ENCODE results near the gene PTTG1IP2. TPM values are rescaled to one million over a fixed set of nuclear protein-coding genes. Genes with fewer than 3 reads are reported as not detected.

Gene PTTG1IP2
- total RNA-seq, 3 donors from 2014 or later: not detected

DNA sequence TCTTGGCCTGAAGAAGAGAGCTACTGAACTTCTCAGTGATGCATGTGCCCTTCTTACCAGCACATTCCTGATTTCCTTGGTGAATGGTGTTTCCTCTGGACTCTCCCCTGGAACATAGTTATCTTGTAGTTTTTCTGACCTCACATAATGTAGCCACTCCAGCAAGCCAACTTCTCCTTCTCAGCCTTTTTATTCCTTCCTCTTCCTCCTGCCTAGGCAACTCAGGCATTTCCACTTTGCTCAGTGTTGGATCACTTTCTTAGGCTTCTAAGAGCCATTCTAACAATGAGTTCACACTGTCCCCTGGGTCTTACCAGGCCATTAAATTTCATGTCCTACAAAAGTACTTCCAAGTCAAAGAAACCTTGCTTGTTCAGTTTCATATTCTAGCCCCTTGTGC is 3.6 kb upstream of the PTTG1IP2 start:
- no peak overlapping the region for H3K4me3 ChIP-seq
- ATAC-seq (no peak), DNase-seq (no peak)
- no peaks in the 10 kb centered on the region for H3K9me3 ChIP-seq
- peaks cover 11% of the 10 kb centered on the region for H3K4me1 ChIP-seq (ENCODE audit: low read depth)
- TF ChIP-seq, protein P1, sequence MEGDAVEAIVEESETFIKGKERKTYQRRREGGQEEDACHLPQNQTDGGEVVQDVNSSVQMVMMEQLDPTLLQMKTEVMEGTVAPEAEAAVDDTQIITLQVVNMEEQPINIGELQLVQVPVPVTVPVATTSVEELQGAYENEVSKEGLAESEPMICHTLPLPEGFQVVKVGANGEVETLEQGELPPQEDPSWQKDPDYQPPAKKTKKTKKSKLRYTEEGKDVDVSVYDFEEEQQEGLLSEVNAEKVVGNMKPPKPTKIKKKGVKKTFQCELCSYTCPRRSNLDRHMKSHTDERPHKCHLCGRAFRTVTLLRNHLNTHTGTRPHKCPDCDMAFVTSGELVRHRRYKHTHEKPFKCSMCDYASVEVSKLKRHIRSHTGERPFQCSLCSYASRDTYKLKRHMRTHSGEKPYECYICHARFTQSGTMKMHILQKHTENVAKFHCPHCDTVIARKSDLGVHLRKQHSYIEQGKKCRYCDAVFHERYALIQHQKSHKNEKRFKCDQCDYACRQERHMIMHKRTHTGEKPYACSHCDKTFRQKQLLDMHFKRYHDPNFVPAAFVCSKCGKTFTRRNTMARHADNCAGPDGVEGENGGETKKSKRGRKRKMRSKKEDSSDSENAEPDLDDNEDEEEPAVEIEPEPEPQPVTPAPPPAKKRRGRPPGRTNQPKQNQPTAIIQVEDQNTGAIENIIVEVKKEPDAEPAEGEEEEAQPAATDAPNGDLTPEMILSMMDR (IDR thresholded peaks at IDR 0.05): no peak
- intact Hi-C loops (cut with DNase I, micrococcal nuclease): no loop called here
- H3K36me3 ChIP-seq (ENCODE audit: low read depth): no peaks in the 10 kb centered on the region

DNA sequence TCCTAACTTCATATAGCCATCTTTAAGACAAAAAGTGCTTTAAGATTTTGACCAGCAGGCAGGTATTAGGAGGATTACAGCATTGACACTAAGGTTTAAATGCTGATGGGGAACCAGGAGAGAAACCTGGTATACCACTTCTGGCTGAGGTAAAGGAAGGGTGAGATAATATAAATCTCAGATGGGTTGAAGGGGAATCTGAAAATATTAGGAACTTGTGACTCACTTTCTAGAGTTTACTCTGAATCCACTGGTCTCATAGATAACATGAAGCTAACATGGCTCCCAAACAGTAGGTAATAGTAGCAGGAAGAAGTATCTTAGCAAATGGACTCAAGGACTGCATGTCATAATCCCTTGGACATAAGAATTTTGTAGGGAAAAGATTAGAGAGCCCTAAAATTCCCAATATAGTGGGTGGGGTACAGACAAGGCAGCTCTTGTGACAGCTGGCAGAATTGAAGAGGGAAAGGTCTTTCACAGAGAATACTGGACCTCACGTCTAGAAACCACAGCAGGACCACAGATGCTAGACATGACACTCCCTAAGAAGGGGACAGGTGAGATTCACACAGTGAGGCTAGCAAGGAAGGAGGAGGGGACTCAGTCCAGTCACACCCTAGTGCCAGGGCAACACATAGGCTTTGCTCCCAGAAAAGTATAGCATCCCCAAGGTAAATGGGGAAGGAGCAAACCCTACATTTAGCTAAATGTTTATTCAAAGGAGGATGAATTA is 3.5 kb downstream of the PTTG1IP2 start:
- ATAC-seq (no peak), DNase-seq (no peak)
- Histone ChIP-seq H3K36me3 (ENCODE audit: low read depth) (no peaks in the 10 kb centered on the region), H3K4me3 (no peak overlapping the region), H3K9me3 (no peaks in the 10 kb centered on the region), H3K4me1 (ENCODE audit: low read depth) (no peaks in the 10 kb centered on the region)
- intact Hi-C loops (cut with DNase I, micrococcal nuclease): no loop called here
- TF ChIP-seq, protein P1 (IDR thresholded peaks at IDR 0.05): no peak

DNA sequence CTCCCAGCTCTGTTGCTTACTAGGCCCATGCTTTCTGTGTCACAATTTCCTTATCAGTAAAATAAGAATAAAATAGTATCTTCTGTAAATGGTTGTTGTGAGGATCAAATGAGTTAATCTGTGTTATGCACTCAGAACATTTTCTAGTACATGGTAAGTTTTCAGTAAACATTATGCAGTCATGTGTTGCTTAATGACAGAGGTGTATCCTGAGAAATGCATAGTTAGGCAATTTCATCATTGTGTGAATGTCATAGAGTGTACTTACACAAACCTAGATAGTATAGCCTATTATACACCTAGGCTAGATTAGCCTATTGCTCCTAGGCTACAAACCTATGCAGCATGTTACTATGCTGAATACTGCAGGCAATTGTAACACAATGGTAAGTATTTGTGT is 4.4 kb downstream of the PTTG1IP2 start:
- no peaks in the 10 kb centered on the region for H3K9me3 ChIP-seq
- TF ChIP-seq, protein P1 (IDR thresholded peaks at IDR 0.05): no peak
- DNase-seq: no peak

DNA sequence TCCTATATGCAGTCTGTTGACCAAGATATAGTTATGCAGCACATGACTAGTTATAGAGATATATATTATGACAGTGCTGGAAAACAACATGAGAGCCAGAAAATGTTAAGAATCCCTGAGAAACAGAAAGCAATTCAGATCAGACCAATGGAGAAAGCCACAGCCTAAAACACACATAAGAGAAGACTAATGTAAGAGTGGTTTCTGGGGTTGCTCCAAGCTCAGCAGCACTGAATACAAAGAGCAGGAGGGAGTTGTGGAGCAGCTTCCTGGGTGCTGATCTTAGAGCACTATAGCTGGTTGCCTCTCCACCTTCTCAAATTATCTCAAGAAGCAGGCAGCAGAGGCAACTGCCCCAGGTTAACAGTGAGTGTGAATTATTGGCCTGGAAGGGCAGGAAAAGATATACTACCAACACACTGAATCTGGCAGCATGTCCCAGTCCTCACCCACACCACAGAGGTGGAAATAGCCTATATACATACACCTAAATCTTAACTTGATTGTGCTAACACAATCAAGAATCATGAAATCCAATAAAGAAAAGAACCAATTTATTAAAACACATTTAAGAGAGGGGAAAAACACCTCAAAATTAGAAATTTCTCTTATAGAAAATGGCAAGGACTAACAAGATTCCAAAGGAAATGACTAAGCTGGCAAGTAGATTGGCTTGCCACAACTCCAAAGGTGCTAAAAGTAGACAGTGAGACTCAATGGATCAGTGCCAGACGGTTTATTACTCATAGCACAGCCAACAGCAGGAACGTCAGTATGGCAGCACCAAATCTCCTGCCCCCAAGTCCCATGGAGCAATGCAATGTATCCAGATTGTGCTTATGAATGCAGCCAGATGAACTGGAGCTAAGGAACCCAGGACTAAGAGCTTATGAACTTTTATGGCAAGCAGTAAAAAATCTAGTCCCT is 5.1 kb downstream of the PTTG1IP2 start:
- no peaks in the 10 kb centered on the region for H3K4me1 ChIP-seq (ENCODE audit: low read depth)
- TF ChIP-seq, protein P1 (IDR thresholded peaks at IDR 0.05): no peak
- DNase-seq (peak in 1 of 3 donors; percentile 14), ATAC-seq (peak; percentile 65)
- no peaks in the 10 kb centered on the region for H3K36me3 ChIP-seq (ENCODE audit: low read depth)
- no peak overlapping the region for H3K4me3 ChIP-seq
- no peaks in the 10 kb centered on the region for H3K9me3 ChIP-seq
- intact Hi-C loops (cut with DNase I, micrococcal nuclease): no loop called here

More for the DNA sequence above, 4.4 kb downstream of the PTTG1IP2 start:
- Histone ChIP-seq H3K4me1 (ENCODE audit: low read depth) (no peaks in the 10 kb centered on the region), H3K36me3 (ENCODE audit: low read depth) (no peaks in the 10 kb centered on the region), H3K4me3 (no peak overlapping the region)
- peak; percentile 79 for ATAC-seq
- intact Hi-C loops (cut with DNase I, micrococcal nuclease): no loop called here

DNA sequence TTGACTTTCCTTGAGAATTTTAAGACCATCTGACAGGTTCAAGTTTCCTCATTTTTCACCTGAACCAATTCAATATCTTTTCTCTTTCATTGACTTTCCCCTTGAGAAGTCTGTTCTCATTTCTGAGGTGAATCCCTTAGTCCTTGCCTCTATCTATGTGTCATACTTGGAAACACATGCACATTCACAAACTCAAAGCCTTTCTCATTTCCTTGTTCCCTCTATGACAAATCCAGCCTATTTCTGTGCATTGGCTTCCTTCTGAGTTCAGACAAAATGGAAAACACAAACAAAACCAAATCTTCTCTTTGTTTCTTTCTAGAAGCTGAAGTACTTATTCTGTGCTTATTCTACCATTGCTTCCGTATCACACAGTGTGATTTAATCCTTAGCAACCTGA is 13.8 kb downstream of the PTTG1IP2 start:
- ATAC-seq: peak; percentile 63
- no peaks in the 10 kb centered on the region for H3K36me3 ChIP-seq (ENCODE audit: low read depth)
- DNase-seq: no peak
- TF ChIP-seq, protein P1 (IDR thresholded peaks at IDR 0.05): no peak
- no peaks in the 10 kb centered on the region for H3K9me3 ChIP-seq
- H3K4me3 ChIP-seq: no peak overlapping the region
- intact Hi-C loops (cut with DNase I, micrococcal nuclease): no loop called here
- peaks cover 3% of the 10 kb centered on the region for H3K4me1 ChIP-seq (ENCODE audit: low read depth)

Measured in mucosa of descending colon (tissue), 3 donors.